Measurements from ENCODE around the gene RTKN2. TPM values are rescaled to one million over a fixed set of nuclear protein-coding genes. Genes with fewer than 3 reads are reported as not detected.
A peak's percentile ranks its signal among the peaks of the same experiment; 100 is the strongest.

RTKN2 gene
- total and polyA plus RNA-seq, 2 of the 4 experiments (the other 2 are of a cell fraction) = 0.75 to 0.90 TPM

DNA sequence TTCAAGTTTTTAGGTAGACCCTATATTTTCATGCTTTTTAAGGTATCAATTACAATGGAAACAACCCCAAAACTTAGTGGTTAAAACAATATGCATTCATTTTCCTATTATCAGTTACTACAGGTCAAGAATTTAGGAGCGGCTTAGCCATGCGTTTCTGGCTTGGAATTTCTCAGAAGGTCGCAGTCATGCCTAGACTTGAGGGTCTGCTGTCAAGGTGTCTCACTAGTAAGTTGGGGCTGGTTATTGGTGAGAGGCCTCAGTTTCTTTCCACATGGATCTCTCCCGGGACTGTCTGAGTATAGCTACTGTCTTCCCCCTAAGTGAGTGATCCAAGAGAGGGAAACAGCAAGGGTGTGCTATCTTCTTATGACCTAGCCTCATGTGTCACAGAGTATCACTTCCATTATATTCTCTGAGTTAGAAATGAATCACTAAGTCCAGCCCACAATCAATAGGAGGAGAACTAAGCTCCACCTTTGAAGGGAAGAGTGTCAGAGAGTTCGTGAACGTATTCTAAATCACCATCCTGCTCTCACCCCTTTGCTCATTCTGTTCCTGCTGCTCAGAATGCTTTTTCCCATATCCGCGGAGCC, 80.5 kb downstream of the RTKN2 start:
- Histone ChIP-seq H2BK120ac (ENCODE audit: low read depth, low read length) (no peak overlapping the region), H3K18ac (ENCODE audit: low read depth, low read length) (no peak overlapping the region), H4K5ac (ENCODE audit: low read depth, low read length) (no peak overlapping the region), H3K9ac (ENCODE audit: low read depth, low read length) (no peak overlapping the region), H3K9me1 (ENCODE audit: insufficient read depth, low read length) (no peaks in the 10 kb centered on the region), H3K79me1 (ENCODE audit: low read depth in 1 of 2, low read length in 2 of 2) (no peaks in the 10 kb centered on the region), H3K4me2 (ENCODE audit: low read depth, low read length) (no peak overlapping the region), H3K9me3 (ENCODE audit: control insufficient read depth, insufficient read depth, low read length) (no peaks in the 10 kb centered on the region), H3K36me3 (ENCODE audit: control insufficient read depth, insufficient read depth, low read length) (no peaks in the 10 kb centered on the region), H2BK15ac (ENCODE audit: low read depth, low read length) (0 out of 3 replicates have a peak overlapping the region, but pooled peaks have one; percentile 34), H4K91ac (ENCODE audit: insufficient read depth, low read depth, low read length) (no peak overlapping the region), H3K27ac (ENCODE audit: insufficient read depth, low read length) (no peak overlapping the region), H3K4ac (ENCODE audit: low read depth, low read length) (no peak overlapping the region), H3K56ac (ENCODE audit: extremely low read depth, insufficient read depth, low read length) (no peak overlapping the region), H3K4me3 (ENCODE audit: insufficient read depth, low read depth, low read length) (no peak overlapping the region), H3K4me1 (ENCODE audit: control insufficient read depth, insufficient read depth, low read length) (no peaks in the 10 kb centered on the region), H4K8ac (ENCODE audit: low read depth in 2 of 2, low read length in 2 of 2) (no peak overlapping the region), H4K20me1 (ENCODE audit: insufficient read depth, low read length) (no peaks in the 10 kb centered on the region), H3K23ac (ENCODE audit: low read depth, low read length) (no peak overlapping the region), H2AK5ac (ENCODE audit: low read depth, low read length) (no peak overlapping the region), H3K27me3 (ENCODE audit: control insufficient read depth, insufficient read depth, low read length) (no peaks in the 10 kb centered on the region), H3K14ac (replicated peaks; ENCODE audit: low read depth, low read length) (no peak overlapping the region), H2AFZ (replicated peaks; ENCODE audit: low read length, poor library complexity) (no peak overlapping the region), H2BK20ac (ENCODE audit: low read depth, low read length) (no peak overlapping the region), H2BK5ac (ENCODE audit: low read depth, low read length, poor library complexity, severe bottlenecking) (no peak overlapping the region), H2AK9ac (replicated peaks; ENCODE audit: low read depth, low read length, poor library complexity) (no peak overlapping the region)
- no peak for ATAC-seq (ENCODE audit: low read depth)
- CTCF ChIA-PET = no interaction called here
- intact Hi-C loops (cut with micrococcal nuclease) (no loop called here), in situ Hi-C loops (cut with MboI; ENCODE audit: low sequenced_read_pairs) (no loop called here), dilution Hi-C loops (cut with HindIII; ENCODE audit: low sequenced_read_pairs, unreplicated experiment) (no loop called here)
- no CpG with 5 or more reads among the region's 8 CpGs for WGBS, 2 experiments (ENCODE audit: extremely low coverage in 2 of 2, insufficient read length in 1 of 2)
- POLR2A ChIA-PET (ENCODE audit: unreplicated experiment) = no interaction called here
- TF ChIP-seq, protein P1, sequence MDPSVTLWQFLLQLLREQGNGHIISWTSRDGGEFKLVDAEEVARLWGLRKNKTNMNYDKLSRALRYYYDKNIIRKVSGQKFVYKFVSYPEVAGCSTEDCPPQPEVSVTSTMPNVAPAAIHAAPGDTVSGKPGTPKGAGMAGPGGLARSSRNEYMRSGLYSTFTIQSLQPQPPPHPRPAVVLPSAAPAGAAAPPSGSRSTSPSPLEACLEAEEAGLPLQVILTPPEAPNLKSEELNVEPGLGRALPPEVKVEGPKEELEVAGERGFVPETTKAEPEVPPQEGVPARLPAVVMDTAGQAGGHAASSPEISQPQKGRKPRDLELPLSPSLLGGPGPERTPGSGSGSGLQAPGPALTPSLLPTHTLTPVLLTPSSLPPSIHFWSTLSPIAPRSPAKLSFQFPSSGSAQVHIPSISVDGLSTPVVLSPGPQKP (IDR thresholded peaks at IDR 0.05; ENCODE audit: borderline replicate concordance, low read depth, low read length) = no peak
- no peak for TF ChIP-seq NFE2L2 (IDR thresholded peaks at IDR 0.05; ENCODE audit: low read depth, low read length)
- TF ChIP-seq RAD21 (IDR thresholded peaks at IDR 0.05; ENCODE audit: low read length) = no peak
- TF ChIP-seq RFX5 (IDR thresholded peaks at IDR 0.05; ENCODE audit: low read depth, low read length) = no peak
- TF ChIP-seq CHD1 (IDR thresholded peaks at IDR 0.05; ENCODE audit: low read depth, low read length) = no peak
- no peak for TF ChIP-seq SMC3 (IDR thresholded peaks at IDR 0.05; ENCODE audit: low read depth, low read length)
- no peak for DNase-seq
- BruUV-seq (replicated peaks) = no TSS peak

All from IMR-90 (cell line).